ENCODE results near the gene GAK.

The GAK gene

GRCh38 chr4:871484-871883, 60.6 kb downstream of the GAK start:
- no peak overlapping the region for H3K4me3 ChIP-seq (ENCODE audit: low read depth, low read length)
- TF ChIP-seq CTCF (IDR thresholded peaks at IDR 0.05; ENCODE audit: control insufficient read depth, extremely low read depth, insufficient read depth) = no peak
- DNase-seq (ENCODE audit: low read depth) = no peak

GRCh38 chr4:870951-871350, 61.2 kb downstream of the GAK start:
- no peak for TF ChIP-seq CTCF (IDR thresholded peaks at IDR 0.05; ENCODE audit: control insufficient read depth, extremely low read depth, insufficient read depth)
- no peak overlapping the region for H3K4me3 ChIP-seq (ENCODE audit: low read depth, low read length)
- DNase-seq (ENCODE audit: low read depth) = no peak

GRCh38 chr4:869776-870175, 62.3 kb downstream of the GAK start:
- no peak overlapping the region for H3K4me3 ChIP-seq (ENCODE audit: low read depth, low read length)
- no peak for DNase-seq (ENCODE audit: low read depth)
- TF ChIP-seq CTCF (IDR thresholded peaks at IDR 0.05; ENCODE audit: control insufficient read depth, extremely low read depth, insufficient read depth) = no peak

- no peak overlapping the region for H3K4me3 ChIP-seq (ENCODE audit: low read depth, low read length)
- DNase-seq (ENCODE audit: low read depth) = no peak
- TF ChIP-seq CTCF (IDR thresholded peaks at IDR 0.05; ENCODE audit: control insufficient read depth, extremely low read depth, insufficient read depth) = no peak
Measured at GRCh38 chr4:868421-868820, 63.7 kb downstream of the GAK start.

GRCh38 chr4:867526-868250, 64.4 kb downstream of the GAK start:
- no peak overlapping the region for H3K4me3 ChIP-seq (ENCODE audit: low read depth, low read length)
- no peak for TF ChIP-seq CTCF (IDR thresholded peaks at IDR 0.05; ENCODE audit: control insufficient read depth, extremely low read depth, insufficient read depth)
- DNase-seq (ENCODE audit: low read depth) = no peak

DNA sequence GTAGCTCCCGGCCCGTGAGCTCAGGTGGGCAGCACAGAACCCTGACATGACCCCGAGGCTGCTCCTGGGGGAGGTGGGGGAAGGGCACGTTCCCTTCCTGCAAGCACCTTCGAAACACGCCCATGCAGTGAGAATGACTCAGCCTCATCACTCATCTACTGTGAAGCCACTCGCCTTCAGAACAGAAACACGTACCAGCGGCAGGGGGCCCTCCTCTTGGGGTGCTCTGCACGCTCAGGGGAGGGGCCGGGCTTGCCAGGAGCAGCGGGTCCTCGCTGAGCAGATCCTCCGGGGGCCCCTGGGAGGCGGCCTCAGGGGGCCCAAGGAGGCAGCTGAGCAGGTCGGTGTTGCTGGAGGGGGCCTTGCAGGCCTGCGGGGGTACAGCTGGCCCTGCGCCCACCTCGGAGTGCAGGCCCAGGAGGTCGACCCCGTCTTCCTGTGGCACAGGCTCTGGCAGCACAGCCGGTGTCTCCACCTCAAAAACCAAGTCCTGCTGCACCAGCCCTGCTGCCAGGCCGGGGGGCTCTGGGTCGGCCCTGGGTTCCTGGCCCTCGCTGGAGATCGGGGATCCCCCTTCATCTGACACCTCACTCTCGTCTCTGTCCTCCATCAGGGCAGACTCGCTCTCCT, 65.2 kb downstream of the GAK start:
- no peak overlapping the region for H3K4me3 ChIP-seq (ENCODE audit: low read depth, low read length)
- TF ChIP-seq CTCF (IDR thresholded peaks at IDR 0.05; ENCODE audit: control insufficient read depth, extremely low read depth, insufficient read depth) = no peak
- no peak for DNase-seq (ENCODE audit: low read depth)

Data from LNCaP clone FGC (cell line).